SU-DHL-6 (cell line): ENCODE results near the gene RIMBP2.

Experiments used
- CTCF ChIP-seq: fragments of 200-600 bp; sonication (generic); IDR thresholded peaks from one replicate; pipeline ENCODE4 v1.5.1; 2017; ENCODE audit warnings: antibody characterized with exemption, mild to moderate bottlenecking, low read length, moderate library complexity; ENCODE audit not compliant: insufficient read depth, poor library complexity, severe bottlenecking
- EZH2phosphoT487 ChIP-seq: fragments of 200-600 bp; sonication (generic), shearing (Covaris generic); conservative IDR thresholded peaks from 2 replicates; pipeline ENCODE4 v1.6.1; 2018; ENCODE audit warnings: mild to moderate bottlenecking, antibody characterized with exemption, low read length, moderate library complexity, mixed read lengths

- TF ChIP-seq CTCF, result no peak
- no peak for TF ChIP-seq EZH2phosphoT487
Measured at GRCh38 chr12:130683811-130684210, 32.3 kb downstream of the RIMBP2 start.
